HG03571 (cell line): ENCODE measurements around the gene GSK3B.

Experiments
- ATAC-seq: cut with Tn5 transposase; IDR thresholded peaks from one replicate; pipeline ENCODE4 v1.9.1; 2021; ENCODE audit not compliant: unreplicated experiment

GSK3B gene

GRCh38 chr3:120093911-120094775, at the start of gene GSK3B:
Gene GSK3B, minus strand, starts transcription at chr3:120094447. Its CDS starts 1,013 bp downstream, at chr3:120093434.
- ATAC-seq: peak; percentile 10

- ATAC-seq: no peak
These were observed 49.4 kb upstream of the GSK3B start for GRCh38 chr3:120143676-120144075.

- ATAC-seq: no peak
These were observed 48.0 kb upstream of the GSK3B start for GRCh38 chr3:120142236-120142635.

GRCh38 chr3:120140098-120140742, 46.0 kb upstream of the GSK3B start:
- no peak for ATAC-seq

GRCh38 chr3:120139140-120139539, 44.9 kb upstream of the GSK3B start:
- ATAC-seq: no peak

GRCh38 chr3:120137548-120137947, 43.3 kb upstream of the GSK3B start:
- no peak for ATAC-seq

- no peak for ATAC-seq
These were observed 36.4 kb upstream of the GSK3B start for GRCh38 chr3:120130656-120131055.

- ATAC-seq: no peak
These were observed 35.7 kb upstream of the GSK3B start for GRCh38 chr3:120129718-120130513.

GRCh38 chr3:120129051-120129450, 34.8 kb upstream of the GSK3B start:
- ATAC-seq: no peak

- no peak for ATAC-seq
These were observed 31.7 kb upstream of the GSK3B start for GRCh38 chr3:120125992-120126391.

GRCh38 chr3:120119846-120120510, 25.7 kb upstream of the GSK3B start:
- no peak for ATAC-seq

GRCh38 chr3:120114981-120115380, 20.7 kb upstream of the GSK3B start:
- no peak for ATAC-seq

GRCh38 chr3:120114376-120114775, 20.1 kb upstream of the GSK3B start:
- ATAC-seq: no peak

- no peak for ATAC-seq
These were observed 19.2 kb upstream of the GSK3B start for GRCh38 chr3:120113128-120114116.

GRCh38 chr3:120111898-120112297, 17.7 kb upstream of the GSK3B start:
- ATAC-seq: no peak

GRCh38 chr3:120103276-120103675, 9.0 kb upstream of the GSK3B start:
- ATAC-seq: no peak

GRCh38 chr3:120102674-120103073, 8.4 kb upstream of the GSK3B start:
- no peak for ATAC-seq

- ATAC-seq: no peak
These were observed 8.0 kb upstream of the GSK3B start for GRCh38 chr3:120102232-120102631.

- no peak for ATAC-seq
These were observed 7.4 kb upstream of the GSK3B start for GRCh38 chr3:120101624-120102023.

GRCh38 chr3:120100711-120101110, 6.5 kb upstream of the GSK3B start:
- ATAC-seq: no peak
